ENCODE data around the gene OR8S1. TPM values are rescaled to one million over a fixed set of nuclear protein-coding genes. Genes with fewer than 3 reads are reported as not detected.

The OR8S1 gene, protein sequence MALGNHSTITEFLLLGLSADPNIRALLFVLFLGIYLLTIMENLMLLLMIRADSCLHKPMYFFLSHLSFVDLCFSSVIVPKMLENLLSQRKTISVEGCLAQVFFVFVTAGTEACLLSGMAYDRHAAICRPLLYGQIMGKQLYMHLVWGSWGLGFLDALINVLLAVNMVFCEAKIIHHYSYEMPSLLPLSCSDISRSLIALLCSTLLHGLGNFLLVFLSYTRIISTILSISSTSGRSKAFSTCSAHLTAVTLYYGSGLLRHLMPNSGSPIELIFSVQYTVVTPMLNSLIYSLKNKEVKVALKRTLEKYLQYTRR
- not detected in 2 replicates for total RNA-seq

DNA sequence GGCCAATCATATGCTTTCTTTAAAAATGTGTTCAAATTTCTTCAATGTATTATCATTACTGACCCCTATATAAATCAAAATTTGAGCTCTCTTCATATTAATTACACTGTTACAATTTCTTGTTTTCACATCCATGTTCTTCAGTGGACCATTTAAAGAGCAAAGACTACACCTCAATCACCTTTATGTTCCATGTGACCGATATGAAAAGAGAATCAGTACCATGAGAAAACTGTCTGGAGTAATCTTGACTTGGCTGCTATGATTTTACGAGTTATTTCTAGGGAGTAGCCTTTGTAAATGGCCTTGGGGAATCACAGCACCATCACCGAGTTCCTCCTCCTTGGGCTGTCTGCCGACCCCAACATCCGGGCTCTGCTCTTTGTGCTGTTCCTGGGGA is at the start of gene OR8S1:
TSS of gene OR8S1 (plus strand) at position 301 of the 400 bp plus-strand sequence. CDS start at position 301, 0 bp downstream.

DNA sequence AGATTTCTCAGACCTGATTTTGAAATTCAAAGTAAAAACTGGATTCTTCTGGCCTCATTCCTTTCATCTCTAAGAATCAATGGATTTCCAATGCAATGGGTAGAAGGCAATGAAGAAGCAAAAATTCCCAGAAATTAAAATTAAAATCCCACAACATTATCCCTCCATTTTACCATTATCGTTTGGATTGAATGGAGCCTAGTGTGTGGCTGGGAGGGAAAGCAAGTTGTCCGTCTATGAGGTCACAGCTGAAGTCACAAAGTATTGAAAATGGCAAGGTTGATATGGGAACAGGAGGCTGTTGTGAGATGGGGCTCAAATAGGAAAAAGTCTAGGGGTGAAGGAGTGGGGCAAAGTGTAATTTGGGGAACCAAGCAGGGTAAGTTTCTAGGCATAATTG is 43.2 kb upstream of the OR8S1 start, which contains the start of gene C12orf54:
TSS of gene C12orf54 (plus strand) at position 301 of the 400 bp plus-strand sequence. CDS start 799 bp downstream, outside the sequence.

DNA sequence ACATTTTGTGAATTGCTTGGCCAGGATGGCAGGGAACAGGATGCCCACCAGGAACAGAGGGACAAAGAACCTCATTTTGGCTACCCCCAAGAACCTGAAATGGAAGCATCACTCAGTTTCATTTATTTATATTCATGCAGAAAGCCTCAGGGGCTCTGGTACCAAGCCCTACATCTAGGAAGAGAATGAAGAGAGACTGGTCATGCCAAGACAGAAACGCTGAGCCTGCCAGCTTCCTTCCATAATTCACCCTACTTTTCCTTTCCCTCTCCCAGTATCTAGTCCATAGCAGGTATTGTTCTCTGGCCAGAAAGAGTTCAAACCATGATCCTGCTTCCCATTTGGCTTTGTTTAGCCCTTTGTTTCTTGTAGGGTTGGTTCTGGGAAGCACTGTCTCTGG is 44.5 kb downstream of the OR8S1 start, which contains the start of gene LALBA:
TSS of gene LALBA (minus strand) at position 101 of the 400 bp plus-strand sequence. CDS start at position 75, 26 bp downstream.

Other genes starting within 250 kb of the OR8S1 start
- gene ZNF641, start 174.7 kb upstream of the OR8S1 start, total RNA-seq = 3.4 and 6.6 TPM in 2 replicates
- gene ANP32D, start 53.1 kb upstream of the OR8S1 start, total RNA-seq = not detected in 2 replicates
- not detected in 2 replicates for gene C12orf54, start 43.1 kb upstream of the OR8S1 start, total RNA-seq
- gene LALBA, start 44.4 kb downstream of the OR8S1 start, total RNA-seq = not detected in 2 replicates
- gene KANSL2, start 156.6 kb downstream of the OR8S1 start, total RNA-seq = 51.3 and 68.6 TPM in 2 replicates
- 34.4 and 40.2 TPM in 2 replicates for gene CCNT1, start 191.1 kb downstream of the OR8S1 start, total RNA-seq